Measurements from ENCODE around the gene ZMYM4. TPM values are rescaled to one million over a fixed set of nuclear protein-coding genes. Genes with fewer than 3 reads are reported as not detected.

Gene ZMYM4
- total RNA-seq, 1 experiment from 2014 or later, result 66.0 TPM

DNA sequence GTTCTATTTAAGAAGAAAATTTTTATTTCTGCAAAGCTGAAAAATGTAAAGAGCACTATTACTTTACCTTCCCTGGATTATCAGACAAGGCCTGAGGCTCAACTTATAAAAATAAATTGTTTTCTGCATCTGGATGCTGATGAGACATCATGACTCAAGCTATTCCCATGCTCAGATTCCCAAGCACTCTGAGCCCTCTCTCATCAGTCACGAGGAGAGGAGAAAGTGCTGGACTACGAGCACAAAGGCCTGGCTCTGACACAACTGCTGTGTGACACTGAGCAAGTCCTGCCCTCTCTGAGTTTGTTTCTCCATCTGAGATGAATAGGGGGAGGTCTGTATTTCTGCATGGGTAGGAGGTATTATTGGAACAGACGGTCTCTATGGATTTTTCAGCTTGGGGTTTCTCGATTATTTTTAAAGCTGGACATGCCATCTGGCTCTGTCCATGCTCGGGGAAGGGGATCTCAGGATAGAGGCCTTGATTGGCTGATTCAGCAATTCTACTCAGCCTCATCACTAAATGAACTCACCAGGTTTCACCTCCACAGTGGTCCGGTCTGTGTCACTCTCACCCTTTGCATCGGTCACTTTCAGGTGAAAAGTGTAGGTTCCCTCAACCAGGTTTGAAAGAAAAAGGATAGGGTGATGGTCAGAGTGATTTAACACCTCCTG lies 181.0 kb downstream of the ZMYM4 start:
- Histone ChIP-seq H2AK5ac (ENCODE audit: insufficient read length, low read length) (no peak overlapping the region), H3K18ac (ENCODE audit: insufficient read length, low read depth, low read length) (no peak overlapping the region), H3K23me2 (ENCODE audit: insufficient read length, low read depth, low read length, poor library complexity, severe bottlenecking) (no peaks in the 10 kb centered on the region), H4K8ac (replicated peaks; ENCODE audit: insufficient read length, low read depth, low read length) (no peak overlapping the region), H4K5ac (ENCODE audit: insufficient read length, low read depth, low read length) (no peak overlapping the region), H3K4me2 (ENCODE audit: insufficient read depth, insufficient read length, low read length) (no peak overlapping the region), H2BK15ac (ENCODE audit: low read depth, low read length) (no peak overlapping the region), H3K27ac (ENCODE audit: insufficient read length, low read depth, low read length) (no peak overlapping the region), H3K9me3 (ENCODE audit: control insufficient read depth, low read depth, low read length) (no peaks in the 10 kb centered on the region), H2BK5ac (ENCODE audit: insufficient read length, low read length) (no peak overlapping the region), H4K91ac (ENCODE audit: insufficient read length, low read depth, low read length) (no peak overlapping the region), H2BK12ac (ENCODE audit: insufficient read length, low read depth, low read length) (no peak overlapping the region), H3T11ph (ENCODE audit: low read length) (no peak overlapping the region), H3K4me1 (ENCODE audit: insufficient read depth, low read length) (no peaks in the 10 kb centered on the region), H3K14ac (ENCODE audit: insufficient read depth, low read length) (no peak overlapping the region), H3K9ac (ENCODE audit: extremely low read depth, insufficient read length, low read length) (no peak overlapping the region), H2AFZ (ENCODE audit: low read length) (no peak overlapping the region), H3K27me3 (ENCODE audit: insufficient read depth, low read length) (no peaks in the 10 kb centered on the region), H4K20me1 (ENCODE audit: control insufficient read depth, insufficient read depth, insufficient read length) (no peaks in the 10 kb centered on the region), H3K23ac (ENCODE audit: insufficient read length, low read depth, low read length) (no peak overlapping the region), H3K4ac (ENCODE audit: low read depth, low read length) (no peak overlapping the region), H2BK120ac (ENCODE audit: low read depth, low read length, poor library complexity, severe bottlenecking) (no peak overlapping the region), H3K79me1 (ENCODE audit: insufficient read depth, low read depth, low read length, poor library complexity, severe bottlenecking) (no peaks in the 10 kb centered on the region), H3K56ac (ENCODE audit: insufficient read length, low read depth, low read length) (no peak overlapping the region), H3K79me2 (ENCODE audit: insufficient read depth, low read length) (no peaks in the 10 kb centered on the region), H2BK20ac (ENCODE audit: low read depth, low read length, poor library complexity, severe bottlenecking) (no peak overlapping the region)
- H3K27ac Mint-ChIP-seq, result no peak overlapping the region
- DNase-seq, result no peak
- no peaks in the 10 kb centered on the region for H3K27me3 Mint-ChIP-seq (ENCODE audit: low read depth)
- TF ChIP-seq CTCF (conservative IDR thresholded peaks at IDR 0.05), result no peak
- no peak overlapping the region for H3K4me3 Mint-ChIP-seq
- H3K4me1 Mint-ChIP-seq, result no peaks in the 10 kb centered on the region
- WGBS (ENCODE audit: extremely low coverage, insufficient read length, low lambda C conversion rate), result no CpG with 5 or more reads among the region's 7 CpGs
- no peaks in the 10 kb centered on the region for H3K9me3 Mint-ChIP-seq
- peaks cover 22 to 60% (median 34%) of the 10 kb centered on the region in 3 experiments; a peak in 6 of 7 replicates for H3K36me3 Mint-ChIP-seq (ENCODE audit: insufficient read depth in 1 of 3, low read depth in 3 of 3)

Measured in H9 (cell line).